Upper lobe of right lung (tissue), 1 donor: ENCODE data around the gene RAB3C. TPM values are rescaled to one million over a fixed set of nuclear protein-coding genes. Genes with fewer than 3 reads are reported as not detected.

Experiments
- ATAC-seq: fragments of 200-7000 bp; cut with Tn5 transposase; one replicate; pipeline ENCODE4 v1.9.1; 2020; ENCODE audit warnings: mild to moderate bottlenecking, moderate library complexity
- DNase-seq: peaks from one replicate; pipeline ENCODE4 v3.0.0-alpha.2; 2020
- H3K27ac ChIP-seq: fragments of 200-600 bp; one replicate; pipeline ENCODE4 v1.8.0; 2022
- H3K27me3 ChIP-seq: fragments of 200-600 bp; one replicate; pipeline ENCODE4 v1.8.0; 2022; ENCODE audit warnings: mild to moderate bottlenecking
- H3K36me3 ChIP-seq: fragments of 200-600 bp; one replicate; pipeline ENCODE4 v1.8.0; 2022
- H3K4me1 ChIP-seq: fragments of 200-600 bp; one replicate; pipeline ENCODE4 v1.8.0; 2022
- H3K4me3 ChIP-seq: fragments of 200-600 bp; one replicate; pipeline ENCODE4 v1.8.0; 2022; ENCODE audit warnings: mild to moderate bottlenecking
- H3K9me3 ChIP-seq: fragments of 200-600 bp; one replicate; pipeline ENCODE4 v1.8.0; 2022
- CTCF ChIP-seq: fragments of 200-600 bp; IDR thresholded peaks from one replicate; pipeline ENCODE4 v1.8.0; 2022; ENCODE audit warnings: antibody characterized with exemption
- intact Hi-C: fragments of 100-400 bp; cut with DNase I; formaldehyde crosslinking; loops from one replicate; pipeline ENCODE4 v1.11.0; 2022
- total RNA-seq: library from RNA; stranded (reverse); fragmentation: NEBNext Ultra II Directional; extraction: Animal tissue kit (Norgen Biotek cat#: 25700); gene quantifications from one replicate; pipeline ENCODE4 v1.2.1, GENCODE V29; 2021
- donor health status: DM: no; HTN: yes; CAD: no; lungs with severe emphysema.

The RAB3C gene
- total RNA-seq, 1 donor from 2014 or later = 0.67 TPM

GRCh38 chr5:58795327-58795726, 212.5 kb downstream of the RAB3C start:
- H3K4me3 ChIP-seq = no peak overlapping the region
- DNase-seq (no peak), ATAC-seq (no peak)
- H3K27ac ChIP-seq = no peak overlapping the region
- no peaks in the 10 kb centered on the region for H3K36me3 ChIP-seq
- no peak for TF ChIP-seq CTCF
- intact Hi-C loops = no loop called here
- H3K27me3 ChIP-seq = no peaks in the 10 kb centered on the region
- no peaks in the 10 kb centered on the region for H3K4me1 ChIP-seq
- no peaks in the 10 kb centered on the region for H3K9me3 ChIP-seq

- Histone ChIP-seq H3K4me3 (no peak overlapping the region), H3K27ac (no peak overlapping the region), H3K4me1 (no peaks in the 10 kb centered on the region), H3K9me3 (no peaks in the 10 kb centered on the region), H3K36me3 (no peaks in the 10 kb centered on the region), H3K27me3 (no peaks in the 10 kb centered on the region)
- intact Hi-C loops = no loop called here
- no peak for TF ChIP-seq CTCF
- ATAC-seq (no peak), DNase-seq (no peak)
Observed at GRCh38 chr5:58797021-58797420, 214.1 kb downstream of the RAB3C start.

GRCh38 chr5:58800356-58800755, 217.5 kb downstream of the RAB3C start:
- Histone ChIP-seq H3K27ac (no peak overlapping the region), H3K9me3 (no peaks in the 10 kb centered on the region), H3K4me1 (no peaks in the 10 kb centered on the region), H3K4me3 (no peak overlapping the region), H3K27me3 (no peaks in the 10 kb centered on the region), H3K36me3 (no peaks in the 10 kb centered on the region)
- no peak for TF ChIP-seq CTCF
- intact Hi-C loops = no loop called here
- no peak for ATAC-seq
- no peak for DNase-seq

- H3K4me1 ChIP-seq = no peaks in the 10 kb centered on the region
- intact Hi-C loops = no loop called here
- ATAC-seq (no peak), DNase-seq (no peak)
- H3K36me3 ChIP-seq = no peaks in the 10 kb centered on the region
- H3K27ac ChIP-seq = no peak overlapping the region
- no peaks in the 10 kb centered on the region for H3K27me3 ChIP-seq
- TF ChIP-seq CTCF = no peak
- no peaks in the 10 kb centered on the region for H3K9me3 ChIP-seq
- H3K4me3 ChIP-seq = no peak overlapping the region
Observed at GRCh38 chr5:58800861-58801540, 218.1 kb downstream of the RAB3C start.

GRCh38 chr5:58803056-58803455, 220.2 kb downstream of the RAB3C start:
- no peaks in the 10 kb centered on the region for H3K36me3 ChIP-seq
- no peak for ATAC-seq
- no peaks in the 10 kb centered on the region for H3K27me3 ChIP-seq
- no peak overlapping the region for H3K27ac ChIP-seq
- H3K4me1 ChIP-seq = no peaks in the 10 kb centered on the region
- H3K9me3 ChIP-seq = no peaks in the 10 kb centered on the region
- intact Hi-C loops = no loop called here
- no peak for TF ChIP-seq CTCF
- DNase-seq = no peak
- no peak overlapping the region for H3K4me3 ChIP-seq

- H3K36me3 ChIP-seq = no peaks in the 10 kb centered on the region
- no peak for ATAC-seq
- H3K4me3 ChIP-seq = no peak overlapping the region
- intact Hi-C loops = no loop called here
- no peak for TF ChIP-seq CTCF
- H3K27ac ChIP-seq = no peak overlapping the region
- no peaks in the 10 kb centered on the region for H3K4me1 ChIP-seq
- H3K9me3 ChIP-seq = no peaks in the 10 kb centered on the region
- H3K27me3 ChIP-seq = no peaks in the 10 kb centered on the region
- DNase-seq = no peak
Observed at GRCh38 chr5:58804291-58804690, 221.4 kb downstream of the RAB3C start.
